Esophagus squamous epithelium (tissue), 4 donors: ENCODE measurements around the gene CDH15.

Source experiments
- CTCF ChIP-seq, 6 experiments: fragments of 450-650 bp in 4 of 6; fragments of 200-600 bp in 2 of 6; sonication (generic) in 2 of 6; IDR thresholded peaks; one replicate each; pipeline ENCODE4 v1.5.1; 2016 to 2019; ENCODE audit warnings: antibody characterized with exemption in 6 of 6, mild to moderate bottlenecking in 4 of 6, moderate library complexity in 4 of 6
- POLR2A ChIP-seq, 4 donors: fragments of 450-650 bp; IDR thresholded peaks; one replicate each; pipeline ENCODE4 v1.6.1; 2017; ENCODE audit warnings: antibody characterized with exemption in 4 of 4, mild to moderate bottlenecking in 4 of 4, moderate library complexity in 3 of 4

- no peak for TF ChIP-seq CTCF (IDR thresholded peaks at IDR 0.05)
- no peak for TF ChIP-seq POLR2A (IDR thresholded peaks at IDR 0.05)
These were observed 12.3 kb upstream of the CDH15 start for GRCh38 chr16:89159066-89159849.
